Activated CD8-positive, alpha-beta memory T cell treated with anti-CD3 and anti-CD28 coated beads, Interleukin-2, amount 50 U/mL, for 4 hours (primary cell): ENCODE data around the gene PPP2R2C.

Experiments
- DNase-seq: peaks from one replicate; pipeline ENCODE4 v3.0.0-alpha.2; 2020

The PPP2R2C gene

DNA sequence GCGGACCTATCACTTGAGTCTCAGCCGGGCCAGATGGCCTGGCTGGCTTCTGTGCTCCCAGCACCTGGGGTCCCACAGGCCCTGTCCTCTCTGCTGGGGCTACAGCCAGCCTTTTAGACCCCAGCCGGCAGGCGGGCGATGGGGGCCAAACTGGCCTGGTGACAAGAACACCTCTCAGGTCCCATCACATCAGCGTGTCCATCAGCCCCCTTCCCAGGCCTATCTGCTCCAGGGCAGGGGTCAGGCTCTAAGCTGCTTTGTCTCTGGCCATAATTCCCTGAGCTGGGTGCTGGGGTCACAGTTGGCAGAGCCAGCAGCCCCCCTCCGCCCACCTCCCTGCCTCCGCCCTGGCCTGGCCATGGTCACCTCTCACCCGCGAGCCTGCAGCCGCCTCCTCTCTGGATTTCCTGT, 77.7 kb downstream of the PPP2R2C start:
- DNase-seq, result no peak

DNA sequence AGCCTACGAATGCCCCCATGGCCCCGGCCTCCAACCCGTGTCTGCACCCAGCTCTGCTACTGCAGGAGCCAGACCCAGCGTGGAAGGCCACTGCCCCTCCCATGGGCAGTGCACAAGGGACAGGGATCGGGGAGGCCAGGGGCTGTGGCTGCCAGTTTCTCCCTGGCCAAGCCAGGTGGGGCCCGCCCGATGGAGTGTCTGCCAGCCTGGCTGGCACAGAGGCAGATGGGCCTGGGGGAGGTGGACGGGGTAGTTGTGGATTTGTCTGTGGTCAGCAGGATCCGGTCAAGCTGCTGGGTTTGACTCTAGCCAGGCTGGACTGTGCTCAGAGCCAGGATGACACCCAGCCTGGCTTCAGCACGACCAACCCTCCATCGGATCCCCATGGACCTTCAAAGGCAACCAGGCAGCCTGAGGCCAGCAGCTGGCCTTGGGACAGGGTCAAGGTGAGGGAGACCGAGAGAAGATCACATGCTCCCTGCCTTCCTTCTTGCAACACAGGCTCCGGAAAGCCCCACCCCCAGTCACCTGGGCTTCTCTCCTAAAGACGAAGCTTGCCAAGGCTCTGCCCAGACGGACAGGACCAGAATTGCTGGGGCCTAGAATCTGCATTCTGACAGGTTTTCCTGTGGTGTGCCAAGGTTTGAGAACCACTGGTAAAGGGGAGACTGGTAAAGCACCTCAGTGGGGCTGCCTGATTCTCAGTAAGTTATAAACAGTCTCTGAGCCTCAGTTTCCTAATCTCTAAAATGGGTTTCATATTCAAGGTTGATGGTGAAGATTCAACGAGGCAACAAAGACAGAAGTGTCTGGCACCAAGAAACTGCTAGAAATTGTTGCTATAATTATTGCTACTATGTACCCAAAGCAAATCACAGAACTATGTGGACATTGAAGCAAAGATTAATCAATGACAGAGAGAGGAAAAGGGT, 78.6 kb downstream of the PPP2R2C start:
- DNase-seq, result no peak

DNA sequence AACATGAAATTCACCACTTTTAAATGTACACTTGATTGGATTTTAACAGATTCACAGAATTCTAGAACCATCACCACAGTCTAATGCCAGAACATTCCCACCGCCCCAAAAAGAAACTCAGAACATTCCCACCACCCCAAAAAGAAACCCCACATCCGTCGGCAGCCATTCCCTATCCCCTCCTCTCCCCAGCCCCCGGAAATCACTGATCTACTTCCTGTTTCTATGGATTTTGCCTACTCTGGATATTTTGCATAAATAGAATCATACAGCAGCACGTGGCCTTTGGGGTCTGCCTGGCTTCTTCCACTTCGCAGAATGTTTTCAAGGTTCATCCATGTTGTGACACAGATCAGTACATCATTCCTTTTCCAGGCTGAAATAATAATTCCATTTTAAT, 79.3 kb downstream of the PPP2R2C start:
- DNase-seq, result no peak

- no peak for DNase-seq
Measured at GRCh38 chr4:6392407-6392806, 80.0 kb downstream of the PPP2R2C start.

DNA sequence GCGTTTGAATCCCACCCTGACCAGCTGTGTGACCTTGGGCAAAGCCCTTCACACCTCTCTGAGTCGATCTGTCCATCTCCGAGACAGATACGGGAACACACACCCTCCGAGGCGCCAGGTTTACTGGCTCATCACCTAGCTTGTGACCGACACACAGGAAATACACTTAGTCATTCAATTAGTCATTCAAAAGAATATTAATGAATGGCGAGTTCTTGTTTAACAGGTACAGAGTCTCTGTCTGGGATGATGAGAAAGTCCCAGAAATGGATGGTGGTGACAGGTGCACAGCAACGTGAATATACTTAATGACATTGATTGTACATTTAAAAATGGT, 80.6 kb downstream of the PPP2R2C start:
- DNase-seq, result no peak

DNA sequence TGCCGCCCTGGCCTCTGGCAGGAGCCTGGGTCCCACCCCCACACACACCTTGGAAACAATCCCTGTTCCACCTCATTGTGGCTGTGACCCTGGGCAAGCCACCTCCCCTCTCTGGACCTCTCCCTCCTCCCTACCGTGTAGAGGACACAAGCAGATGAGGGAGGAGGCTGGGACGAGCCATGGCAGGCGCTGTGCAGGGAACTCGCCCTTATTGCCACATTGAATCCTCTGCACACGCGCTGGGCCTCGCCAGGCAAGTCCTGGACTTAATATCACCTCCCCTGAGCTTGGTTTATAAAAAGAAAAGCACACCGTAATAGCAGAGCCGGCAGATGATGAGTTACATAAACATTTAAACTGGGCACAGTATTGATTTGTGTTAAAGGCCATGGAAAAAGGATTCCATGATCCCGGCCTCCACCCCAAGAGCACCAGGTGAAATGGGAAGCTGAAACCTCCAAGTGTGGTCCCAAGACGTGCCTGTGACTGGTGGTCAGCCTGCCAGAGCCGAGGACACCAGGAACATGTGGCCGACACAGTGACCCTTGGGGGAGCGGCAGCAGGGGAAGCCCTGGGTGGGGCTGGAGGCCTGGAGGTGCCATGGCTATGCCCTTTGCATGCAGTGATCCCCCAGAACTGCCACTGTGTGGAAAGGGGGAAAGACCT, 81.1 kb downstream of the PPP2R2C start:
- no peak for DNase-seq

GRCh38 chr4:6390356-6390755, 82.1 kb downstream of the PPP2R2C start:
- no peak for DNase-seq

GRCh38 chr4:6389142-6389825, 83.1 kb downstream of the PPP2R2C start:
- no peak for DNase-seq

- DNase-seq, result no peak
Measured at GRCh38 chr4:6388713-6389112, 83.7 kb downstream of the PPP2R2C start.

DNA sequence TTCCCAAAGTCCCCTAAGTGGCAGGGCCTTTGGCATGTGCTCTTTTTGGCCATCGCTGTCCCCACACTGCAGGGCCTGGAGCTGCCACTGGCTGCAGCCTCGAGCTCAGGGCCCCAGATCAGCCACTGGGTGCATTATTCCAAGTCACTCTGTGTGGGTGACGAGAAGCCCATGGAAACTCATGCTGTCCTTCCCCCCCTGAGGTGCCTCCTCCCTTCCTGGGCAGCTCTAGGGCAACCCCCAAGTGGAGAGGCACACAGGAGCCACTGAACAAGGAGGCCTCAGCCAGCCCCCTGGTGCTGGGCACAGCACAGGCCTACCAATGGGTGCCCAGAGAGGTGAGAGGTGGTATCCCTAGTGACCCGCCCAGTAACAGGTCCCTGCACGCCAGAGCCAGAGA, 84.5 kb downstream of the PPP2R2C start:
- no peak for DNase-seq

GRCh38 chr4:6386091-6386490, 86.3 kb downstream of the PPP2R2C start:
- no peak for DNase-seq

- DNase-seq, result no peak
Measured at GRCh38 chr4:6385288-6385687, 87.1 kb downstream of the PPP2R2C start.

- DNase-seq, result no peak
Measured at GRCh38 chr4:6384541-6384940, 87.9 kb downstream of the PPP2R2C start.

DNA sequence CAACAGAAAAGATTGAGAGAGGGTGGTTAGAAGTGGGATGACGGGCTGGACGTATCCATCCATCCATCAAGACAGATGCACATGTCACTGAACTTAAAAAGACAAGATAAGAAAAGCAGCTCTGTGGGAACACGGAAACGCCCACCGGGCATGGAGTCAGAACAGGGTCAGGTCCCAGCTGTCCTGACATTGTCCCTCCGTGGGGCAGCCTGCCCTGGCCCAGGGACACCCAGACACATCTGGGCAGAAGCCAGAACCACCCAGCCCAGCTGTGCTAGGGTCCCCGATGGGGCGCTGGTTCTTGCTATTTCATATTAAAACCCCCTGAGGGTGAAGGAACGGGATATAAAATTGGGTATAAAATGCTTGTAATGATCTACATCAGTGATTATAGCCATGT, 88.5 kb downstream of the PPP2R2C start:
- no peak for DNase-seq

- DNase-seq, result no peak
Measured at GRCh38 chr4:6383009-6383404, 89.4 kb downstream of the PPP2R2C start.

GRCh38 chr4:6381571-6382123, 90.8 kb downstream of the PPP2R2C start:
- DNase-seq, result no peak

- DNase-seq, result no peak
Measured at GRCh38 chr4:6380746-6381410, 91.5 kb downstream of the PPP2R2C start.

- DNase-seq, result no peak
Measured at GRCh38 chr4:6379767-6380745, 92.4 kb downstream of the PPP2R2C start.

- no peak for DNase-seq
Measured at GRCh38 chr4:6378493-6379445, 93.6 kb downstream of the PPP2R2C start.
